GM19025 (cell line): ENCODE results near the gene CMTM7.

Source experiments
- ATAC-seq: cut with Tn5 transposase; IDR thresholded peaks from one replicate; pipeline ENCODE4 v1.9.1; 2021; ENCODE audit warnings: mild to moderate bottlenecking, low read depth, moderate library complexity; ENCODE audit not compliant: unreplicated experiment

CMTM7 gene

GRCh38 chr3:32411442-32411841, 19.8 kb downstream of the CMTM7 start:
- no peak for ATAC-seq

DNA sequence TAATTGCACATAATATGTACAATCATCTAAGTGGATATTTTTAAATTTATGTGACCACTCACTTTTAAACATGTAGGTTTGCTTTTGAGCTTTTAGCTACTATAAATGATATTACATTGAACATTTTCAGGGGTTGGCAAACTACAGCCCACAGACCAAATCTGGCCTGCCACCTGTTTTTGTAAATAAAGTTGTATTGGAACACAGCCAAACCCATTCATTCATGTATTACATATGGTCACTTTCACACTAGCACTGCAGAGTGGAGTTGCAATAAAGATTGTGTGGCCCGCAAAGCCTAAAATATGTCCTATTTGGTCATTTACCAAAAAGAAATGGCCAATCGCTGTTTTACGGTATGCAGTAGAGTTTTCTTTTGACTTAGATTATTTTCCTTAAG, 21.2 kb downstream of the CMTM7 start:
- no peak for ATAC-seq

DNA sequence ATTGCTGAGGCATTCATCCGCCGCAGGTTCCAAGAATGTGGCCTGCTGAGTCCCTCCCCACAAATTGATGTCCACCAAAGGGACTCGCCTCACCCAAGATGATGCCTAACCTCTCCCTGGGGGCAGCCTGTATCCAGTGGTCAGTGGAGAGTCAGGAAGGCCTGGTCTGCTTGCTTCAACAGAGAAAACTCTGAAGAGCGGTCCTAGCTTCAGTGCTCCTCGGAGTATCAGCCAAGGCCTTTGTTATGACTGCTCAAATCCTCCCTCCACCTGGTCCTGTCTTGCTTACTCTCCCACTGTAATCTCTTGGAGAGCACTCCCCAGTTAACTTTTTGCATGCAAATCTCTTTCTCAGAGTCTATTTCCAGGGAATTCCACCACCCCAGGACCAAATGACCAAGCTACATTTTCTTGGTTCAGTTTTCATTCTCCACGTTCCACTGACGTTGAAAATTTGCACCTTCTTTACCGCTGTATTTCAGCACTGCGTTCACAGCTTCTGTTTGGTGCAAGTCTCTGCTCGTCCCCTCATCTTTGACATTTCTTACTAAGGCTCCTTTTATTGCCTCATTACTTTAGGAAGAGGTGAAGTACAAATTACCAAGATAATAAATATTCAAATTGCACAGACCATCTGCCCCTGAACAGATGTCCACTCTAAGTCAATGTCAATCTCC, 22.3 kb downstream of the CMTM7 start:
- no peak for ATAC-seq

- ATAC-seq = peak; percentile 60
Measured at GRCh38 chr3:32414522-32415202, 23.0 kb downstream of the CMTM7 start.

DNA sequence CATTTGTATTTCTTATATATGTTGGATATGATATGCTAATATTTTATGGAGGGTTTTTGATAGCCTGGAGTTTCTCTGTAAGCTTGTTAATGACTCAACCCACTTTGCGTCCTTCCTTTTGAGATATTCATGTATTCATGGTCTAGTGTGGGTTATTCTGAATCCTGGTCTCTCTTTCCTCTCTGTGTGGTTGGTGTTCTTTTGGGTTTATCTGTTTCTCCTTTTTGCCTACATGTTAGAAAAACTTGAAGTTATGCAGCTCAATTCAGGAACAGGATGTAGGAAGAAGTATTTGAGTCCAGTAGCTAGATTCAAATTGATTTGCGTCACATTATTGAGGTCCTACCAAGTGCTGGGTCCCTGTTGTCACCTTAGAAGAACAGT, 28.1 kb downstream of the CMTM7 start:
- ATAC-seq = no peak

DNA sequence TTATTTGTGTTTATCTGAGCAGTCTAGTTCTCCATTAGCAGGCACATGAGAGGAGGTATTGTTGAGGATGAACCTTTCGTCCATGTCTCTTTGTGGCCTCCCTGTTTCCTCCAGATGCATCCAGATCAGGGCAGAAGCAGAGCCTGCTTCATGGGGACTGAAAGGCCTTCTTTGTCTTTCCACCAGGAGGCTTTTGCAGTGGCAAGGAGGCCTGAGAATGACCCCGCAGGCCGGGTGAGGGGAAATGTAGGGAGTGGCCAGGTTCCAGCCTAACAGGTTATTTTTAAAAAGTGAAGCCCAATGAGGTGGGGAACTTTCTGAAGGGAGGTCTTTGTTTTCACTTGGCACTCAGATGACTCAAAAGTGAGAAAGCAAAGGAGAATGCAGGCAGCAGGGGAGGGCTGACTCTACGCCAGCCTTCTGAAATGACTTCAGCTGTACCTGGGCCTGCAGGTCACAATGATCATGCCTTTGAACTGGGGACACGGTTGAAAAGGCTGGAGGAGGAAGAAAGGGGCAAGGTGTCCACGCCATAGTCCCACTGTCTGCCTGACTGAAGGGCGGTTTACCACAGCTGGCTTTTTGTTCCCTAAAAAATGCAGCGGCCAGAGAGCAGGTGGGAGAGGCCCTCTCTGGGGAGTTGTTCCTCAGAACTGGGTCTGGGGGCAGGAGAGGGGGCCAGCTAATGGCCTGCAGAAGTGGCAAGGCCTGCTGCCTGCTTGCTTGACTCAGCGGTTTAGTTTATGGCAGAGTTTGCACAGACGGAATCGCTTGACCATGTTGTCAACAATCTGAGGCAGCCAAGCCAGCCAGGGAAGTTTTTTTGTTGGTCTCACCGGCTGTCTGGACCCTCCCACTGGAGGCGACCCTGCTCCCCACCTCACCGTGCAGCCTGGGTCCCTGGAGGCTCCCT, 28.7 kb downstream of the CMTM7 start:
- peak; percentile 83 for ATAC-seq

- ATAC-seq = no peak
Measured at GRCh38 chr3:32421185-32421584, 29.5 kb downstream of the CMTM7 start.

DNA sequence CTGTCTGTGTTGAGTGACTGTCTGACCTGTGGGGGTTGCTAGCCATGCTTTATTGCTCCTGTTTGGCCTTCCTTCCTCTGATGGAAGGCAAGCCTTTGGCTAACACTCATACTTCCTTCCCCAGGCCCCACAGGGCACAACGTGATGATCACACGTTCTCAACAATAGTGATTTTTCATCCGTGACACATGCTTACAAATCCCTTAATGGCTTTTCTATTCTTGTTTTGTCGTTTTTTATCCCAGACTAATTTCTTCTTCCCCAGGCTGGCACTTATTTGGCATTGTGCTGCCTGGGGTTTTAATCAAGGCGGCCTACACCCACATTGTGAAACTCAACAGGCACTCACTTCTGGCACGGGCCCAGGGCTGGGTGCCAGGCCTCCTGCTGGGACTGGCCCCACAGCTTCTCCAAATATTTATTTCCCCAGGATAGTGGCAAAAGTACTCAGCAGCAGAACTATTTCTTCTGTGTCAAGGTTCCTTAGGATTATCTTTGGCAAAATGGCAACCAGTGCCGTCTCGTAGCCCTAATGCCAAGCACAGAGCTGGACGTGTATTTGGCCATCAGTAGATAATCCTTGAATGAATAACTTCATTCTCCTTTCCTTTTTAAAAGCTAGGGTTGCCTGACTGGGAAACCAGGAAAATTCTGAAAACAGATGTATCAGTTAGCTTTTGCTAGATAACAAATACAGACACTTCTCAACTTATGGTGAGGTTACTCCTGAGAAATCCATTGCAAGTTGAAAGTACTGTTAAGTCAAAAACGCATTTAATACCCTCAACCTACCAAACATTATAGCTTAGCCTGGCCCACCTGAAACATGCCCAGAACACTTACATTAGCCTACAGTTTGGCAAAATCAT, 30.6 kb downstream of the CMTM7 start:
- ATAC-seq = no peak

GRCh38 chr3:32422943-32423342, 31.3 kb downstream of the CMTM7 start:
- no peak for ATAC-seq

DNA sequence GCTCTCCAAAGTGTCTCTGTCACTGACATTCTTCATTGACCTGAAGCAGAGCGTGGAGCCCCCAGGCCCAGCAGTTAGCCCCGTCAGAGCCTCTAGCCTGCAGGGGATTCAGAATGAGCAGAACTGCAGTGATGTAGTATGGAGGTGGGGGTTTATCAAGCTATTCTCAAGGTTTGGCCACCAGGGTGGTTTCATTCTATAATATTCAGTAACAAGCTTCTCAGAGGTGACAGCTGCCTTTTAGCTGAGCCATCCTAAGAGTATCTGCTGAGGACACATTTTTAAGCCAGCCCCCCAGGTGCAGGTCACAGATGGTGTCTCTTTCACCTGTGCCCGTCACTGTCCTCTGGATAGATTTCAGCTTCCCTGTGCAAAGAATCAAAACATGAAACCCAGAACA, 31.9 kb downstream of the CMTM7 start:
- ATAC-seq = no peak

DNA sequence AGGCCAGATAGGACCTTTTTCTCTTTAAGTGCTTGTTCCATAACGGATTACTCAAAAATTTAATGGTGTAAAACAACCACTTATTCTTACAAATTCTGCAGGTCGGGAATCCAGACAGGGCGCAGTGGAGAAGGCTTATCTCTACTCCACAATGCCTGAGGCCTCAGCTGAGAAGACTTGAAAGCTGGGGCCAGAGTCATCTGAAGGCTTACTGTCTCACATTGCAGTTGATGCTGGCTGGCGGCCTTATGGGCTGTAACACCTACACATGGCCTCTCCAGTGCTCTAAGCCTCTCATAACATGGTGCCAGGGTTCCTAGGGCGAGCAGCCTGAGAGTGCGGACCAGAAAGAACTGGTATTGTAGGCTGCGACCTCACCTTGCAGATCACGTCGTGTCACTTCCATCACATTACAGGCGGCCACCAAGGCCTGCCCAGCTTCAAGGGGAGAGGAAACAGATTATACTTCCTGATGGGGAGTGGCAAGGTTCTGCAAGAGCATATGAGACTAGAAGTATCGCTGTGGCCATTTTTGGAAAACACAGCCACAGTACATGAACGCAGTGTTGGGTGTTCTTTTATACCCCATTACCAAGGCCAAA, 32.4 kb downstream of the CMTM7 start:
- no peak for ATAC-seq

GRCh38 chr3:32424581-32425250, 33.1 kb downstream of the CMTM7 start:
- ATAC-seq = no peak

GRCh38 chr3:32428092-32429068, 36.7 kb downstream of the CMTM7 start:
- peak; percentile 43 for ATAC-seq

DNA sequence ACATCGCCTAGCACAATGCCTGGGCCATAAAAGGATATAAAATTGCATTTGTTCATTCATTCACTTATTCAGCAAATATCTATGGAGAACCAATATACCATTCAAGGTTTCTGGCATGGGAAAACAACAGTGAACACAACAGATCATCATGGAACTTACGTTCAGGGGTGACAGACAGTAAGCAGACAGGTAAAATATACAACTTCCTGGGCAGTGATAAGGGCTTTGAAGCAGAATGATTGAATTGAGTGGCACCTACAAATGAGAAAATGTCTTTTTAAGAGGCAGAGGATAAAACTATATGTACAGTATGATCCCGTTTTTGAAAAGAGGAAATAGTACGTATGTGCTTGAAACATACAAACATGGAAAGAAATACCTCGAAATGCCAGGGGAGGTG, 39.2 kb downstream of the CMTM7 start:
- ATAC-seq = no peak

- ATAC-seq = no peak
Measured at GRCh38 chr3:32431481-32431880, 39.8 kb downstream of the CMTM7 start.

- no peak for ATAC-seq
Measured at GRCh38 chr3:32432045-32432710, 40.5 kb downstream of the CMTM7 start.

- ATAC-seq = peak; percentile 45
Measured at GRCh38 chr3:32432711-32433530, 41.3 kb downstream of the CMTM7 start.
